Measurements from ENCODE around the gene PEX19.
"Not testable (repeated sequence)": the region's sequence is repeated elsewhere in the genome, so short reads cannot be mapped to it uniquely, and the experiment has no call there.

PEX19 gene, protein sequence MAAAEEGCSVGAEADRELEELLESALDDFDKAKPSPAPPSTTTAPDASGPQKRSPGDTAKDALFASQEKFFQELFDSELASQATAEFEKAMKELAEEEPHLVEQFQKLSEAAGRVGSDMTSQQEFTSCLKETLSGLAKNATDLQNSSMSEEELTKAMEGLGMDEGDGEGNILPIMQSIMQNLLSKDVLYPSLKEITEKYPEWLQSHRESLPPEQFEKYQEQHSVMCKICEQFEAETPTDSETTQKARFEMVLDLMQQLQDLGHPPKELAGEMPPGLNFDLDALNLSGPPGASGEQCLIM

DNA sequence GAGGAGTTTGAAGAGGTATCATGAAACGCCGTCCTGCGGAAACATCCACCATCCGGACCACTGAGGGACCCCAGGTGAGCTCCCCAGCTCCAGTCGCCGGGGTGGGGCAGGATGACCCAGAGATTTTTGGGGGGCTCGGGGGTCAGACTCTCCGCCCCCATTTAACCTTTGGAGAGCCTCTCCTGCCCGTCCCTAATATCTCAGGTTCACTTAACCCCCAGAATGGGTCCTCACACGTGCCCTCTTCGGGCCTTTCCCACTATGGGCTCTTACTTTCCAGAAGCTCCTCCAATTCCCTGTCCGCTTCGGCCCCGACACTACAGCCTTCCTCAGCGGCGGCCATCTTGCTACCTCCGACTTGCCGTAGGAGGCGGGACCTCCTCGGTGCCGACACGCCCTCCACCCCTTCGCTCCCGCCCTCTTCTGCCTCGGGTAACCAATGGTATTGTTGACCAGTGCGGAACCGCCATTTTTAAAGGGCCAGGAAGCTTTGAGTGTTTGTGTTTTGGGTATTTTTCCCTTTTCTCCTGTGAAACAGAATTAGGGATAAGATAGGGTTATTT lies at the start of gene PEX19:
TSS of gene PEX19 (minus strand) at position 352 of the 563 bp plus-strand sequence. CDS start at position 343, 9 bp downstream.
- DNase-seq: peak; percentile 97

DNA sequence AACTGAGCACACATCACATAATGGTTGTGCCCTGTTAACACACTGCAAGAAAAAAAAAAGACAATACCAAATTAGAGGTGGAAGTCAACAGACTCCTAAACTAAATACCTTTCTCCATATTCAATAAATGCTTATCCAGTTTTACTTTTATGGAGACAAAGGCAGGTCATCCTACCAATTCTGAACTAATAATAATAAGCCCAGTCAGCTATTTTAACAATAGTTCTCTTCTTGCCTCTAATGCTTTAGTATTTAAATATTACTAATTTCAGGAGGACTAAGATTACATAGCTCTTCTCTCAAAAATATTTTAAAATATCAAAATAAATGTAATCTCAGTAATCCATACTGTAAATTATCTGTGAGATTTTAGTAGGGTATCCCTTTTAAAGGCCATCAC lies 47.6 kb upstream of the PEX19 start:
- no peak for DNase-seq

DNA sequence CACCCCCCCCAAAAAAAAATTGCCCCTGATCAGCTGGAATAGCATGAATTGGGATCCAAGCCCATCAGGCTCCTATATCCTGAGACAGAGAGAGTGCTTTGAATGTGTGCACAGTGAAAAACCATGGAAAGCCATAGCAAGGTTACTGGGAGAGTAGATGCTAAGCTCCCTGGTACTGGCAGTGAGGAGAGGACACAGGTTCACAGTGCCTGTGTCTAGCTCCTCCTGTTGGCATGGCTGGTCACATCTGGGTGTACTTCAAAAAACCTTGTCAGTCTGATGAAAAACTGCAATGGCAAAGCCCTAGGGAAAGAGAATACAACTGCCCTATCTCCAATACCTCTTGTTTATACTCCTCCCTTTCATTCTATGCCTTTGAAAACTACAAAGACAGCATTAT lies 45.2 kb upstream of the PEX19 start:
- DNase-seq: no peak

DNA sequence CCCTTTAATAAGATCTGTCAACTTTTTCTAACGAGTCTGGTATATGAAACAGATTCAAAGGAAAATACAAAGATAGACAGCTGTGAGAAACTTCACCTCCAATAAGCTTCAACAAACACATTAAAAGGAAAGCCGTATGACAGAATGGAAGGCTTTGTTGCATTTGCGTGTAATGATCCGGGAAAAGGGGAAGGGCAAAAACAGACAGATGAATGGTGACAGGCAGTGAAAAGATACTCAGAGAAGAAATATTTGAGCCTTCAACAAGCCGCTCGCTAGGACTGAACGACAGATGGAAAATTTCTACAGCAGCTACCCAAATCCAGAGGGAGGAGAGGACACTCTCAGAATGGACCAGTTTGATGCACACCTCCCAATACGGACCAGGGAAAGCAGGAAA lies 43.3 kb upstream of the PEX19 start:
- DNase-seq: no peak

DNA sequence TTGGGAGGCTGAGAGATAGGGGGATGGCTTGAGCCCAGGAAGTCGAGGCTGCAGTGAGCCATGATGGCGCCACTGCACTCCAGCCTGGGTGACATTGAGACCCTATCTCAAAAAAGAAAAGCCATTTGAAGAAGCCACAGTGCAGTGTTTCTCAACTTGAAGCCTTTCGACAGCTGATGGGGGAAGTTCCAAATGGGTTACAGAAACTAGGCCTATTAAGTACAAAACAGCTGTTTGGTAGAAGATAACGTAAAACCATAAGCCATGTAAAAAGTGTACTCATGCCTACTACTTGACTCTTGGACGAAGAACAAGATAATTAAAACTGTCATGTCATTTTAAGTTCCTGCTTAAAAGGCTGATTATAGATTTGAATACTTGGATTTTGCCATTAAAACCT lies 41.5 kb upstream of the PEX19 start:
- no peak for DNase-seq

DNA sequence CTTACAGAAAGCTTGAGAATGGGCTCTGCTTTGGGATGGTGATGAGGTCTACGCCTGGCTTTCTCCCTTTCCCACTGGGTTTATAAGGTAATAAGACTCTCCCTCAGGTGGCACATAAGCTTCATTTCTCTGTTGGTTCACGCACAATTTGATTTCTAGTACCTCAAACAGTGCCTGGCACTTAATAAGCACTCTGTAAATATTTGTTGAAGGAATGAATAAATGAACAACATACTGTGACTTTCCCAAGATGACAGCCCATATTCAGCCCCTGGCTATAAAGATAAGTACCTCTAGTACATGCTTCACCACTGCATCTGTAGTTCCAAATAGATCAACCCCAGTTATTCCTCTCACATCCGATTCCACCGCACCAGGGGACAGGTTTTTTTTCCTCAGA lies 40.3 kb upstream of the PEX19 start:
- DNase-seq: no peak

DNA sequence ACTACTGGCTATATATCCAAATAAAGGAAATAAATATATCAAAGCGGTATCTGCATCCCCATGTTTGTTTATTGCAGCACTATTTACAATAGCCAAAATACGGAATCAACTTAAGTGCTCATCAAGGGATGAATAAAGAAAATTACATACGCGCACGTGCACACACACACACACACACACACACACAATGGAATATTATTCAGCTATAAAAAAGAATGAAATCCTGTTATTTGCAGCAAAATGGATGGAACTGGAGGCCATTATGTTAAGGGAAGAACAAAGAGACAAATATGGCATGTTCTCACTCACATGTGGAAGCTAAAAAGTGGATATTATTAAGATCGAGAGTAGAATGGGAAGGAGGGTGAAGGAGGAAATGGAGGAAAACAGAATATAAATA lies 37.9 kb upstream of the PEX19 start:
- no peak for DNase-seq

DNA sequence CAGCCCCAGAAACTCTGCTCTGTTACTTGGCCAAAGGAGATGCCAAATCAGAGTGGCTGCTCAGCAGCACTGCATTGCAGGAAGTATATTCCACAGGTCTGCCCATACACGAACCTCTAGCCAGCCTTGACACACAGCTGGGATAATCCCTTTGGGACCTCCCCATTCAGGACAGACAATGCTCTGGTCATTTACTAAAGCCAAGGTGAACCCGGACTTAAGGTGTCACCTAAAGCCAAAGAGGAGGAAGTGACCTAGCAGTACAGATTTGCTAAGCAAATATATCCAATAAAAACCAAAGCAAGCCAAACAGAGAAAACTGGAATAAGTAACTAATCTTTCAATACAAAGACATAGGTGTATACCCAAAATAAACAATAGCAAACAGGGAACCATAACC lies 30.4 kb upstream of the PEX19 start:
- no peak for DNase-seq

DNA sequence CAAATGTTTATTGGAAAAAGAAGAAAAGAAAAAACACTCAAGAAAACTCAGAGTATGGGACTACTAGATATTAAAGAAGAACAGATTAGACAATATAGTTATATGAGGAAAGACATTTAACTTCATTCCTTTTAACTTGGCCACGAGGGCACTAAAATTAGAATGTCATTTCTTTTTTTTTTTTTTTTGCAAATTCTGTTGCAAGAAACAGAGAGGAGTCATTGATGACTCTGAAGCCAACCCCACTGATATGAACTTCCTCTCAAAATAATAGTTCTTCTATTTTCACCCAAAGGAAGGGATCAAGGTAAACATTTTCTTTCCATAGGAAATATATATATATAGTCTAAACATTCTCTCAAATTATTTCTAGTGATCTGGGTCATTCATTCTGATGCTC lies 24.6 kb upstream of the PEX19 start:
- DNase-seq: no peak

DNA sequence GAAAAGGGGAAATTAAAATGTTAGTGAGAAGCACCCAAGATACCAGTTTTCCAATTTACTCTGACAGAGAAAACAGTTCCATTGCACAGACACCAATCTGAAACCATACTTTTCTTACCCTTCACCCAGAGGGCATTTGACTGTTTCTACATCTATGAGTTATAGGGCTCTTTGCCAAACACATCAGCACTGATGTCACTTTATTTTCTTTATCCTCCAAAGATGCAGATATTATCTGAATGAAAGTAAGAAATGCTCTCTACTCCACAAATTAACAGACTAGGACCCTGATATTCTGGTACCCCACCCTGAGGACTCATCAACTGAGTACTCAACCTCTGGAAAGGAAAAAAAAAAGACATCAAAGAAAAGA lies 24.2 kb upstream of the PEX19 start:
- DNase-seq: no peak

DNA sequence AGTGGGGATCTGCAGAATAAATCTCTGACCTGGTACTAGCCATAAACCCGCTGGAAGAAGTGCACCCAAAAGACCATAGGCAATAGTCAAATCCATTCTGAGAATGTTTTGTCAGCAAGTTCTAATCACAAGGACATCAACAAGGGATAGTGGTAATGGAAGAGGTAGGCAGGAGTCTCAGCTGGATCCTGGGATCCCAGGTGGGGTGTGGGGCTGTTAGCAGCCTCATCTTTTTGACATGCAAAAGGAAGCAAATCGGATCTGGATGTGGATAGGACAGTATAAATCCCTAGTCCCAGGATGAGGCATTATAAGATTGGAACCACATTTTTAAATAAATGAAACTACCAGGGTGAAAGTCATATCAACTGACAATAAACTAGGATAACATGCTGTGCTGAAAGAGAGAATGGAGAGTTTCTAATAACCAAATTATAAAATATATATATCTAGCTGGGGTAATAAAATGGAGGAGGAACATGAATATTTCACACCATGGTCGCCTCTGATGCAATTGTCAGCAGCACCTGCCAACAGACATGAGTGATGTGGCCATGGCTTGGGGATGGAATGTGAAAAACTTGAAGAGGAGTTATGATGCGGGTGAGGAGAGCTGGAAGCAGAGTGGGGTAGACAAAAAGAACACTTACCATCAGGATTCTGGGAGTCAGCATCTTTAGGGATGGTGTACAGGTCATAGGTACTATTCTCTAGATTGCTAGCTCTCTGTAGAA lies 23.7 kb upstream of the PEX19 start:
- DNase-seq: no peak

DNA sequence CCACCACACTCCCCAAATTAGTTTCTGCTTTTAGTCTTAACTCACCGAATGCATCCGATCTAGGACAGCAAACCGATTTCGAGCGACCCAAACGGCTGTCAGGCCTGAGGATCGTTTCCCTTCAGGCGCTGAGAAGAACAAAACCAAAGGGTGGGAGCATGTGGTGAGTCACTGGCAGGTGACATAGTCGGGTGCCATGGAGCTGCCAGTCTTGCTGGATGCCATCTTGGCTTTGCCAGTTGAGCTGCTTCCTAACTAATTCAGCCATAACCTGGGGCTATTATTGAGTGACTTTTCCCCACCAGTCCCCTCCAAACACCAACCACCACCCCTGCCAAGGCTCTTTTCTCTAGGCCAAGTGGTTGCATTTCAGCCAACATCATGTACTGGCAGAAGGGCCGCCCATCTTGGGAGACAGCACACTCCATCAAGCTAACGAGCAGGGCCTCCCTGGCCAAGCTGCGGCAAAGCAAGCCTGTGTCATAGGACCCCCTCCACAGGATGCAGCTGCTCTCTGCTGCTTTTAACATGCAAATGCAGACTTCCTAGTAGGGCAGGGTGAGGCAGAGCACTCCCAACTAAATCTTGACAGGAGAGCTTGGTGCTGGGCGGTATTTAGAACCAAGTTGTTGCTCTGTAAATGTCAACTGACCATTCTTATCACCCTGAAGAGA lies 22.3 kb upstream of the PEX19 start:
- no peak for DNase-seq

DNA sequence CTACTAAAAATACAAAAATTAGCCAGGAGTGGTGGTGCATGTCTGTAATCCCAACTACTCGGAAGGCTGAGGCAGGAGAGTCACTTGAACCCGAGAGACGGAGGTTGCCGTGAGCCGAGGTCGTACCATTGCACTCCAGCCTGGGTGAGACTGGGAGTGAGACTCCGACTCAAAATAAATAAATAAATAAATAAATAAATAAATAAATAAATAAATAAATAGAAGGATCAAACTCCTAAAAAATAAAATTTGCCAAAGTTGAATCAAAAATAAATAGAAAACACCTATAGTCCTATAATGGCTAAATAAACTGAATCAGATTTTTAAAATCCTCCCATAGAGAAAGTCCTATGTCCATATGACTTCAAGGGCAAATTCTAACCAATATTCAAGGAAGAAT lies 15.2 kb upstream of the PEX19 start:
- no peak for DNase-seq

DNA sequence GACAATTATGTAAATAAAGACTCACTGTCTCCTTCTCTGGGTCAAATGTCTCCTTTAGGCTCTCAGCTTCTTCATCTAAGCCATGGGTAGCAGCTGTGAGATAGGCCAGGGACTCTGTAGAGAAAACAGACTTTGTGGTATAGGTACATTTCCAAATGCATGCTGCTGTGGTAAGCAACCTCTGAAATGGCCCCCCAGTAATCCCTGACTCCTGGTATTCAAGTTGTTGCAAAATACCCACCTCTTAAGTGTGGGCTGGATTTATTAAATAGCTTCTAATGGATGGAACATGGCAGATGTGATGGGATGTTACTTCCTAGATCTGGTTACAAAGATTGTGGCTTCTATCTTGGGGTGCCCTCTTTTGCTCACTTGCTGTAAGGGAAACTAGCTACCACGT lies 11.1 kb upstream of the PEX19 start:
- no peak for DNase-seq

DNA sequence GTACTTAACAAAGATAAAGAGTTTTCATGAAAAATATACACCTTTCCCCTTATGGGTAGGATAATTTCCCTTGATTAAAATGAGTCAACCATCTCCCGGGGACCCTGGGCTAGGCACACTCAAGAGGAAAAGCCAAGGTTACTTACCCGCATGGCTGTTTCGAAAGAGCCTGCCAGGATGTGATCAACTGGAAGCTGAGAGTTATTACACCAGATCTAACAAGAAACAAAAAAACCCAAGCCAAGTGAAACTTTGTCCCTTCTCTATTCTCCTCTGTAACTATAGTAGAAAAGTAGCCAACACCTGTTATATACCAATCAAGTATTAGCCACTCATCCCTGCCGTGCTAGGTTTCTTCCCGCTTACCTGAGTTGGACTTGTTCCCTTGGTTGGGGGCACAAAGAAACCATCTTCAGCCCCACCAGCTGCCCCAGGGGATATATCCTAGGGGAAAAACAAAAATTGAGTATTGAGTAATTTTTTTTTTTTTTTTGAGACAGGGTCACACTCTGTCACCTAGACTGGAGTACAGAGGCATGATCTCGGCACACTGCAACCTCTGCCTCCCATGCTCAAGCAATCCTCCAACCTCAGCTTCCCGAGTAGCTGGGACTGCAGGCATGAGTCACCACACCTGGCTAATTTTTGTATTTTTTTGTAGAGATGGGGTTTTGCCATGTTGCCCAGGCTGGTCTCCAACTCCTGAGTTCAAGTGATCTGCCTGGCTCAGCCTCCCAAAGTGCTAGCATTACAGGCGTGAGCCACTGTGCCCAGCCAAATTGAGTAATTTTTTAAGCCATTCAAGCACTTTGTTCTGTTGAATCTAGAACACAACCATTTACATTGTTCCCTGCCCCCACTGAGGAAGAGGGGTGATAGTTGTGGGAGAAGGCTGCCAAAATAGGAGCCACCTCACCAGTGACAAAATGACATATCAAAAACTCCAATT lies 8.4 kb upstream of the PEX19 start:
- DNase-seq: no peak

DNA sequence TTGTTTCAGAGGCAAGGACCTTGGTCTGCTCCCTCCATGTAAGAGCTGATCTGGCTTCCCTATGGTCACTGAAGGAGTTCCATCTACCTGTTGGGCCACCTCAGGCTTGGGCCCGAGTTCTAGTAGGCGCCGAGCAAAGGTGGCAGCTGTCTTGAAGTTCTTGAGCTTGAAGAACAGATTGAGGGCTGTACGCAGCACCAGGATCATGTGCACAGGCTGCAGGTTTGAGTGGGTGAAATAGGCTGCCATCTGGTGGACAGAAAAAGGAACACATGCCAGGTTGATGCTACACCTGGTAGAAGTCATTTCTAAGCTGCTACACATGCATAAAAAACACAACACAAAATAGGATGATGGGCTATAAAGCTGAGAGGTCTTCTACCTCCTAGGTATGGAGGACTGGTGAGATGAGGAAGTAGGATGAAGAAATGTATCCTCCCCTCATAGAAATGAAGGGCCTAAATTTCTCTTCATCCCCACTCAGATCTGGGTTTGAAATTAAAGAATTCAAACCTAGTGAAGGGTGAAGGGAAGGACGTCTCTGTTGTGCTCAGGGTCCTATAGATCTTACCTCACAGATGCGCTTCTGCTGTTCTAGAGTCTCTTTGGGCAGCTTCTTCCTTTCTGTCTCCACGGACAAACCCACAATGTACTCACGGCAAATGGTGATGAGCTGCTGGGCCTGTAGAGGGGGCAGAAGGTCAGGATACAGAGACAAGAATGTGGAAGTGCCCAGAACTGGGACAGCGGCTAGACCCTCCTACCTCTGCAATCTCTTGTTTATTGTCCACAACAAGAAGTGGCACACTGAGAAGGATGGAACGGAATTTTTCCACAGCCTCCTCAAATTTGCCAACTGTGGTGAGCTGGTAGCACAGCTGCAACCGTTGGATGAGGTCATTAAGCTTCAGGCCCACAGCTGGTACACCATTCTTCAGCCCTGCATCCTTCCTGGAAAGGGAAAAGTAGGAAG lies 6.6 kb upstream of the PEX19 start:
- DNase-seq: peak; percentile 62

DNA sequence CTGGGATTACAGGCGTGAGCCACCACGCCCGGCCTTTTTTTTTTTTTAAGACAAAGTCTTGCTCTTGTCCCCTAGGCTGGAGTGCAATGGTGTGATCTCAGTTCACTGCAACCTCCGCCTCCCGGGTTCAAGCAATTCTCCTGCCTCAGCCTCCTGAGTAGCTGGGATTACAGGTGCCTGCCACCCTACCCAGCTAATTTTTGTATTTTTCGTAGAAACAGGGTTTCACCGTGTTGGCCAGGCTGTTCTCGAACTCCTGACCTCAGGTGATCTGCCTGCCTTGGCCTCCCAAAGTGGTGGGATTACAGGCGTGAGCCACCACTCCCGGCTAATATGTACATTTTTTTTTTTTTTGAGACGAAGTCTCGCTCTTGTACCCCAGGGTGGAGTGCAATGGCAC lies 2.8 kb upstream of the PEX19 start:
- DNase-seq: not testable (repeated sequence)

DNA sequence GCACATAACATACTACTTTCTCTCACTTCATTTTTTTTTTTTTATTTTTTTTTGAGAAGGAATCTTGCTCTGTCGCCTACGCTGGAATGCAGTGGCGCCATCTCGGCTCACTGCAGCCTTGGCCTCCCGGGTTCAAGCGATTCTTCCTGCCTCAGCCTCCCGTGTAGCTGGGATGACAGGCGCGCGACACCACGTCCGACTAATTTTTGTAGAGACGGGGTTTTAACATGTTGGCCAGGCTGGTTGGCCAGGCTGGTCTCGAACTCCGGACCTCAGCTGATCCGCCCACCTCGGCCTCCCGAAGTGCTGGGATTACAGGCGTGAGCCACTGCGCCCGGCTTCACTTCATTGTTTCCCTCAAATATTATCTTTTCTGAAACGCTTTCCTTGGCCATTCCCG lies 573 bp upstream of the PEX19 start:
- DNase-seq: no peak

DNA sequence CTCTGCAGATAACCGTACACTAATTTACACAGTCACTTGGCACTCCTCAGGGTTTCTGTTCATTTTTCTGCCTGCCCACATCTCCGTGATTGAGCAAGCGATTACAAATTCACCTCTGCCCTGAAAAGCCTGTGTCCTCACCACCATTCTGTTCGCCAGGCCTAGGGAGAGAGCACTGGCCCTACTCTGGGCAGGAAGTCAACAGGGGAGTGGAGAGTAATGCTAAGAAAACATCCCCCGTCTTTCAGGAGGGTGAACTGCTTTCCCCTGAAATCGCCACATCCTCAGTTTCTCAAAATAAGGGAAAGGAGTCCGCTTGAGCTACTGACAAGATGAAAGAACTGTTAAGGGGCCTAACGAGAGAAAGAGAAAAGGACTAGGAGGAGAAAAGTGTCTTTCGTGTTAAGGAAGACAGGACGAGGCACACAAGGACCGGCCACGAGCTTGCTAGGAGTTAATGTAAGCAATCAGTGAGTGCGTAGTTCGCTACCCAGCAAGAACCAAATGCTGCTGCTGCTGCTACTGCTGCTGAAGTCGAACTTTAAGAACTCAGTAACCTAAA lies 632 bp downstream of the PEX19 start:
- peak; percentile 29 for DNase-seq

DNA sequence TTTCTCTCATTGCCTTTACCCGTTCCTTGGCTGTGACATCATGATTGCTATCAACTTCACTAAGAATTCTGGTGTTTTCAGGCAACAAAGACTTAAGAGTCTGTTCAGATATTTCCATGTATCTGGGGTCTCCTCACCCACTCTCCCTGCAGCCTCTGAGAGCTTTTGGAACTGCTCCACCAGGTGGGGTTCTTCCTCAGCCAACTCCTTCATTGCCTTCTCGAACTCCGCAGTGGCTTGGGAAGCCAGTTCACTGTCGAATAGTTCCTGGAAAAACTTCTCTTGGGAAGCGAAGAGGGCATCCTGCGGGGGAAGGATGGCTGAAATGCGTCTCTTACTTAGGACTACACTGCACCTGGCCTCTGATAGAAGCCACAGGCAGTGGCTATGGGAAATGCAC lies 2.1 kb downstream of the PEX19 start:
- DNase-seq: no peak

DNA sequence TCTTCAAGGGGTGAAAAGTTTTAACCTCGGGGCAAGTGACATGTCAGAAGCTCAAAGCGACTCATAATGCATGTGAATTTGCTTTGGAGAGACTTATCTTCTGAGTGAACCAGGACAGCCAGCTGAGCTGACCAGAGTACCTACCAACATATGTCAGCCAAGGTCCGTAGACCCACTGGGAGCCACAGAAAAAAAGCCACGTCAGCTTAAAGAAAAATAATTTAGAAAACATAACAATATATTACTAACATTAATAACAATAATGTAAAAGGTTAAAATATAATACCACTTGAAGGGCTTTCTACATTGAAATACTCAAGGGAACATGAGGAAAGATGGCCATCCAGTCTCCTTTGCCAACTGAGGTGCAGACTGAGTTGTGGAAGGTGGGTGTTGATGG lies 6.9 kb downstream of the PEX19 start:
- DNase-seq: no peak

Data from right hindlimb (tissue), 1 donor.